ENCODE results near the gene MAP7D2. TPM values are rescaled to one million over a fixed set of nuclear protein-coding genes. Genes with fewer than 3 reads are reported as not detected.

MAP7D2 gene
- total and polyA plus RNA-seq, 2 donors from 2014 or later = 0.76 to 3.6 TPM

- TF ChIP-seq CTCF (IDR thresholded peaks at IDR 0.05; ENCODE audit: borderline replicate concordance, extremely low read depth, insufficient read depth) = no peak
- Histone ChIP-seq H3K27ac (ENCODE audit: low read depth in 2 of 2, low read length in 2 of 2) (no peak overlapping the region), H3K27me3 (ENCODE audit: control insufficient read depth, insufficient read depth, low read length) (peaks cover 12% of the 10 kb centered on the region), H3K4me3 (ENCODE audit: low read length in 3 of 3) (no peak overlapping the region), H3K9me3 (ENCODE audit: control insufficient read depth in 2 of 3, insufficient read depth in 1 of 3, low read length in 3 of 3) (no peaks in the 10 kb centered on the region), H3K36me3 (ENCODE audit: control insufficient read depth in 2 of 3, insufficient read depth in 3 of 3, low read length in 3 of 3) (no peaks in the 10 kb centered on the region), H3K4me1 (ENCODE audit: control insufficient read depth in 2 of 3, insufficient read depth in 2 of 3, low read depth in 1 of 3, low read length in 3 of 3) (no peaks in the 10 kb centered on the region), H3K9ac (ENCODE audit: low read length in 3 of 3) (no peak overlapping the region)
- intact Hi-C loops (cut with DNase I) = no loop called here
- FAIRE-seq (peak; percentile 19), DNase-seq (no peak)
These were observed 32.6 kb upstream of the MAP7D2 start for GRCh38 chrX:20149326-20149725.

- intact Hi-C loops (cut with DNase I) = no loop called here
- DNase-seq (no peak), FAIRE-seq (no peak)
- Histone ChIP-seq H3K36me3 (ENCODE audit: control insufficient read depth in 2 of 3, insufficient read depth in 3 of 3, low read length in 3 of 3) (no peaks in the 10 kb centered on the region), H3K27ac (ENCODE audit: low read depth in 2 of 2, low read length in 2 of 2) (no peak overlapping the region), H3K4me3 (ENCODE audit: low read length in 3 of 3) (no peak overlapping the region), H3K9ac (ENCODE audit: low read length in 3 of 3) (no peak overlapping the region), H3K4me1 (ENCODE audit: control insufficient read depth in 2 of 3, insufficient read depth in 2 of 3, low read depth in 1 of 3, low read length in 3 of 3) (no peaks in the 10 kb centered on the region), H3K27me3 (ENCODE audit: control insufficient read depth, insufficient read depth, low read length) (peaks cover 12% of the 10 kb centered on the region), H3K9me3 (ENCODE audit: control insufficient read depth in 2 of 3, insufficient read depth in 1 of 3, low read length in 3 of 3) (no peaks in the 10 kb centered on the region)
- no peak for TF ChIP-seq CTCF (IDR thresholded peaks at IDR 0.05; ENCODE audit: borderline replicate concordance, extremely low read depth, insufficient read depth)
These were observed 30.9 kb upstream of the MAP7D2 start for GRCh38 chrX:20147561-20147960.

- H3K27ac ChIP-seq (ENCODE audit: low read depth in 2 of 2, low read length in 2 of 2) = no peak overlapping the region
- H3K9me3 ChIP-seq (ENCODE audit: control insufficient read depth in 2 of 3, insufficient read depth in 1 of 3, low read length in 3 of 3) = no peaks in the 10 kb centered on the region
- FAIRE-seq (no peak), DNase-seq (no peak)
- H3K4me1 ChIP-seq (ENCODE audit: control insufficient read depth in 2 of 3, insufficient read depth in 2 of 3, low read depth in 1 of 3, low read length in 3 of 3) = peaks cover 2 to 4% (median 4%) of the 10 kb centered on the region in 3 donors
- TF ChIP-seq CTCF (IDR thresholded peaks at IDR 0.05; ENCODE audit: borderline replicate concordance, extremely low read depth, insufficient read depth) = no peak
- no peak overlapping the region for H3K4me3 ChIP-seq (ENCODE audit: low read length in 3 of 3)
- intact Hi-C loops (cut with DNase I) = no loop called here
- no peak overlapping the region for H3K9ac ChIP-seq (ENCODE audit: low read length in 3 of 3)
- no peaks in the 10 kb centered on the region for H3K36me3 ChIP-seq (ENCODE audit: control insufficient read depth in 2 of 3, insufficient read depth in 3 of 3, low read length in 3 of 3)
- H3K27me3 ChIP-seq (ENCODE audit: control insufficient read depth, insufficient read depth, low read length) = peaks cover 9% of the 10 kb centered on the region
These were observed 27.8 kb upstream of the MAP7D2 start for GRCh38 chrX:20144491-20144890.

GRCh38 chrX:20143561-20143960 is 26.9 kb upstream of the MAP7D2 start:
- Histone ChIP-seq H3K9ac (ENCODE audit: low read length in 3 of 3) (no peak overlapping the region), H3K4me1 (ENCODE audit: control insufficient read depth in 2 of 3, insufficient read depth in 2 of 3, low read depth in 1 of 3, low read length in 3 of 3) (peaks cover 4 to 6% (median 4%) of the 10 kb centered on the region in 3 donors), H3K9me3 (ENCODE audit: control insufficient read depth in 2 of 3, insufficient read depth in 1 of 3, low read length in 3 of 3) (no peaks in the 10 kb centered on the region), H3K4me3 (ENCODE audit: low read length in 3 of 3) (no peak overlapping the region), H3K36me3 (ENCODE audit: control insufficient read depth in 2 of 3, insufficient read depth in 3 of 3, low read length in 3 of 3) (no peaks in the 10 kb centered on the region), H3K27ac (ENCODE audit: low read depth in 2 of 2, low read length in 2 of 2) (no peak overlapping the region), H3K27me3 (ENCODE audit: control insufficient read depth, insufficient read depth, low read length) (peaks cover 7% of the 10 kb centered on the region)
- FAIRE-seq = no peak
- peak in 1 of 5 donors; percentile 3 for DNase-seq
- no peak for TF ChIP-seq CTCF (IDR thresholded peaks at IDR 0.05; ENCODE audit: borderline replicate concordance, extremely low read depth, insufficient read depth)
- intact Hi-C loops (cut with DNase I) = no loop called here

Measured in kidney (tissue), 14 donors.